ENCODE results near the gene MIGA2.

MIGA2 gene

GRCh38 chr9:129121483-129121882 is 85.1 kb downstream of the MIGA2 start:
- Histone ChIP-seq H3K56ac (ENCODE audit: low read length) (no peak overlapping the region), H3K4me3 (ENCODE audit: low read length) (no peak overlapping the region), H2BK120ac (ENCODE audit: low read depth, low read length) (no peak overlapping the region), H2AK5ac (ENCODE audit: low read length) (no peak overlapping the region), H3K79me2 (ENCODE audit: control insufficient read depth, insufficient read depth, low read length) (peaks cover 5% of the 10 kb centered on the region), H3K79me1 (ENCODE audit: low read length) (peaks cover 3% of the 10 kb centered on the region), H2BK15ac (replicated peaks; ENCODE audit: low read depth) (no peak overlapping the region), H3K36me3 (ENCODE audit: control insufficient read depth, insufficient read depth, low read length) (peaks cover 7% of the 10 kb centered on the region), H3K9ac (ENCODE audit: low read length) (no peak overlapping the region), H3K27me3 (ENCODE audit: insufficient read depth, low read length, poor library complexity) (no peaks in the 10 kb centered on the region), H3K4me1 (ENCODE audit: control insufficient read depth, low read depth, low read length) (no peaks in the 10 kb centered on the region), H2BK5ac (ENCODE audit: low read length) (no peak overlapping the region), H4K8ac (ENCODE audit: low read depth, low read length) (no peak overlapping the region), H3K4me2 (ENCODE audit: low read length) (no peak overlapping the region), H3K4ac (ENCODE audit: low read depth, low read length) (no peak overlapping the region), H3K23ac (ENCODE audit: low read length) (no peak overlapping the region), H4K5ac (ENCODE audit: low read length) (no peak overlapping the region), H3K18ac (ENCODE audit: low read length) (no peak overlapping the region), H3K27ac (ENCODE audit: low read depth, low read length) (no peak overlapping the region)
- DNase-seq = no peak
- no CpG with 5 or more reads among the region's 3 CpGs for WGBS (ENCODE audit: extremely low coverage, insufficient coverage, low lambda C conversion rate)

Measured in mesendoderm (in vitro differentiated cells).